SK-N-DZ (cell line): Measurements from ENCODE around the gene INSRR.
A peak's percentile ranks its signal among the peaks of the same experiment; 100 is the strongest.

Source experiments
- DNase-seq: peaks from one replicate; pipeline ENCODE4 v3.0.0-alpha.2; 2015; ENCODE audit warnings: low spot score

Gene INSRR

DNA sequence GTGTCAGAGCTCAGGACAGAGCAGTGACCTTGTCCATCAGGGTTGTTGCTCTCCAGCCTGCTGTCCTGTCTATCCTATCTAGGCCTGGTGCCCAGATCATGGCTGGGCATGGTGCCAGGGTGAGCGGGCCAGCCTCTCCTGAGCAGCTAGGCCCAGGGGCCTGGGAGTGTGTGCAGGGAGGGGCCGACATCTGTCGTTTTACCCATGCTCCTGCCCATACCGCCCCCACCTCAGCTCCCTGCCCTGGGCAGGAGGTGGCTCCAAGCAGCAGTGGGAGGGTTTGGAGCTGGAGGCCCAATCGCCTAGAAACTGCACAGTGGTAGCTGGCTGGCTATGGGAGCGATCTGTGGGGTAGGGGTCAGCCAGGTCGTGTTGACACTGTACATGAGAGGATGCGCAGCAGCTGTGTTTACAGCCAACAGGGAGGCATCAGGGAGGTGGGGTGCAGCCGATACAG lies 6.5 kb downstream of the INSRR start:
- DNase-seq: peak; percentile 70

DNA sequence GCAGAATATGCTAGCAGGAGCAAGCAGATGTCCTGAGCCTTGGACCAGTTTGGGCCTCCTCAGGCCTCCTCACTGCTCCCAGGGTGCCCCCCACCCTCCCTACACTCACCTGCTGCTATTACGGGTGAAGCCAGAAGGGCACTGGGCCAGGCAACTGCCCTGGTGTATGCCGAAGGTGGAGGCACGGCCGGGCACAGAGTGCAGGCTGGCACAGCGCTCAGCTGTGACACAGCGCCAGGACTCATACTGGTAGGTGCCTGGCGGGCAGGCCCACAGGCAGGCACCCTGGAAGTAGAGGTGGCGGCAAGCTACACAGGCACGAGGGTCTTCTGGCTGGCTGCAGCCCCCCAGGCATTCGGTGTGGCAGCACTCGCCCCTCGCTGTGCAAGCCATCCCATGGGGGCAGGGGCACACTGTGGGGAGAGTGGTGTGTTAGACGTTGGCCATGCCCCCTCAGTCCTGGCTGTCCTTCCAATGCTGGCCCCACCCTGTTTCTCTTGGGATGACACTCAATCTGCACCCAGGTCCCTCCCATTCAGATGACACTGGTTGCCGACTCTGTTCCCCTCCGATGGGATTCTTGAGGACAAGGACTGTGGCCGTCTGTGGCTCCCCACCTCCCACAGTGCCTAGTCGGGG lies 7.0 kb downstream of the INSRR start:
- DNase-seq: no peak

DNA sequence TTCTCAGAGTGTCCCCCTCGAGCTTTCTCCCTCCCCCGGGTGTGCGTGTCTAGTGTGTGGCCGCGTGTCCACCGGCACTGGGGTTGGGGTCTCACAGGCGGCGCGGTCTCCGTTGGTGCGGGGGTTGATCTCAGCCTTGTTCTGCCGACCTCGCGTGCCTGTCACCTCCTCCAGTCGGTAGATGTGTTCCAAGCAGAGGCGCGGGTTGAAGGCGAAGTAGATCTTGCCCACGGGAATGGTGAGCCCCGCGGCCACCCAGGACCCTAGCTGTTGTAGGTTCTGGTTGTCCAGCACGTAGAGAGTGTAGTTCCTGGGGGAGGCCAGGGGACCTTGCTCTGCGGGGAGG lies 9.8 kb downstream of the INSRR start:
- DNase-seq: no peak

DNA sequence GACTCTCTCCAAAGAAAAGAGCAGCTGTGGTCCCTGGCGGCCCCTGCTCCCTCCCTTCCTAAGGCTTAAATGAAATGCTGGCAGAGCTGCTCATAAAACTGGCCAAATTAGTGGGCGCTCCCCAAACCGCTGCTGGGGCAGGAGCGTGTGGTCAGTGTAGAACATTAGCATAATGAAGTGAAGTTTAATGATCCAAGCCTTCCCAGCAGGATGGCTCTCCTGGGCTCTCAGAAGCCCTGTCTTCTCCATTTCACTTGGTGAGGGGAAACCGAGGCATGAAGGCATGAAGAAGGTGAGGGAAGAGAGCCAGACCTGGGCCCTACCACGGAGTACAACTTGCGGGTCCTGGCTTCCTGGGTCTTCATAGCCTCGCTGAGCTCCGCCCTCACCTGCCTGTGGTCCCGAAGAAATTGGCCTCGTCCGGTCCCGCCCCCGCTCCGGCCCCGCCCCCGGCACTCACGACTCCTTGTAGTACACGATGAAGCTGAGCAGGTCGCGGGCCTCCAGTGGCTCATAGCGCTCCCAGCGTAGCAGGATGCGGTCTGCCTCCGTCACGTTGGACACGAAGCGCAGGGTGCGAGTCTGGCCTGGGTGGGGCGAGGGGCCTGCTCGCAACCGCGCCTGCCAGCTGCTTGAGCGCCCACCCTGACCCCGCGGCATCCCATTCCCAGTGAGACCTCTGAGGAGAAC lies 10.3 kb downstream of the INSRR start:
- no peak for DNase-seq

DNA sequence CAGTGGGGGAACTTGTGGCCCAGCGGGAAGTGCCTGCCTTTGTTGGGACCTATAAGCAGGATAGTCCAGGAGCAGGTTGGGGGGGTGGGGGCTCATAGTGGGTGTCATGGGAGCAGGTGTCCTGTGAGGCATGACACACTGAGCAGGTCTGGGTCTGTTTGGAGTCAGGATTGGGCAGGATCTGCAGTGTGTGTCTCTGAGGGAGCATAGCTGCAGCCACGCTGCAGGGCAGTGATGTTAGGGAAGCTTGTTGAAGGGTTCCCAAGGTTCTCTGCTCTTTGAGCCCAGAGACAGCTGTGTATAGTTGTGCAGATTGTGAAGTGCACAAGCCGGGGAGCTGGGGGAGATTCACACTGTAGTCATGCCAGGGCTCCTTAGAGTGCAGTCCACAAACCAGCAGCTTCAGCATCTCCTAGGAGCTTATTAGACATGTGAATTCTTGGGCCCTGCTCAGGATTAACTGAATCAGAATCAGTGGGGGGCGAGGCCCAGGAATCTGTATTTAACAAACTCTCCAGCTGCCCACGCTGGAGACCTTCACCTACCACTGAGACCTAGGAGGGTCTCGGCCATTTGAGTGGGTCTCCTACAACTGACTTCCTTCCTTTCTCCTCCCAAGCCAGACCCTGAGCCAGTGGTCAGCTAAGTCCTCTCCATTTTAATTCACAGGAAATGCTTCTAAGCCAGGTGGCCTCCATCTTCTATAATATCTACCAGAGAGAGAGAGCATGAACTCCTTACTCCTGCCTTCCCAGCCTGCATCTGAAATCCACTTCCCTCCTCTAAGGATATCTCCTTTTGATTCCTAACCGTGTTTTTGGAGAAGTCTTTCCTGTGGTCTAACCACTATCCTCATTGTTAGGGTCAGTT lies 11.1 kb downstream of the INSRR start:
- no peak for DNase-seq

DNA sequence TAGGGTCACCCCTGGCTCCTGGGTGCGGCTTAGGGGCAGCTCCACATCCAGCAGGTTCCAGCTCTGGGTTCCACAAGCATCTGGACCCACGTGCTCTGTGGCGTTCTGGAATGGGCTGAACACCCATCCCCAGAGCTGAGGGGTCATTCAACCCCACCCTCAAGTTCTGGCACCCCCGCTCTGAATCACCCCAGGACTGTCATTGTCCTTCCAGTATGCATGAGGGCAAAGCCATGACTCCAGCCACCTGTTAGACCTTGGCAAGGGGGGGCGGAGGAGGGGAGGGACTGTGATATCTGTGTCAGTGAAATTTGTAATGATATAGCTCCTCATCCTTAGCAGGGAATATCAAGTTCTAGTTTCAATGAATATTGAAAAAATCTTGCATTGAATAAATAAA lies 12.3 kb downstream of the INSRR start:
- no peak for DNase-seq

DNA sequence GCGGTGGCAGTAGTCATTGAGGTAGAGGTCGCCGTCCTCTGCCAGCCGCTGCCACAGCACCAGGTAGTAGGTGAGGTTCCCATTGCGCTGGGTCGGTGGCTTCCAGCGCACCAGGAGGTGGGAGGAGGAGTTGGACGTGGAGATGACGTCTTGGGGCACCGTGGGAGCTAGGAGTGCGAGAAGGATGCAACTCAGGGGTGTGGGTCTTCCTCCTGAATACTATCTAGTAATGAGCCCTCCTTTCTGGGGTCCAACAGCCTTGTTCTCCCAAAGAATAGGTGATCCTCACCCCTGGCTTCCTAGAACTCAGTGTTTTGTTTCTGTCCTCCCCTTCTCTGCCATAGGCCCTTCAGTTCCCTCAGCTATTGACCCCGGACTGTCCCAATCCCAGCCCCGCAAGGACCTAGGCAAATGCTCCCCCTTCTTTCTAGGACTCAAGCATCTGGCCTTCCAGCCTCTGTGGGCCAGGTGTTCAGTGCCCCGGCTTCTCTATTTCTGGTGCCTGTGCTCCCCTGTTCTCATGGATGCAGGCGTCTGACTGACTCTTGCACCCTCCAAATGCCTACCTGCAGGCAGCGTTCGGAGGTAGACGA lies 12.9 kb downstream of the INSRR start:
- no peak for DNase-seq

DNA sequence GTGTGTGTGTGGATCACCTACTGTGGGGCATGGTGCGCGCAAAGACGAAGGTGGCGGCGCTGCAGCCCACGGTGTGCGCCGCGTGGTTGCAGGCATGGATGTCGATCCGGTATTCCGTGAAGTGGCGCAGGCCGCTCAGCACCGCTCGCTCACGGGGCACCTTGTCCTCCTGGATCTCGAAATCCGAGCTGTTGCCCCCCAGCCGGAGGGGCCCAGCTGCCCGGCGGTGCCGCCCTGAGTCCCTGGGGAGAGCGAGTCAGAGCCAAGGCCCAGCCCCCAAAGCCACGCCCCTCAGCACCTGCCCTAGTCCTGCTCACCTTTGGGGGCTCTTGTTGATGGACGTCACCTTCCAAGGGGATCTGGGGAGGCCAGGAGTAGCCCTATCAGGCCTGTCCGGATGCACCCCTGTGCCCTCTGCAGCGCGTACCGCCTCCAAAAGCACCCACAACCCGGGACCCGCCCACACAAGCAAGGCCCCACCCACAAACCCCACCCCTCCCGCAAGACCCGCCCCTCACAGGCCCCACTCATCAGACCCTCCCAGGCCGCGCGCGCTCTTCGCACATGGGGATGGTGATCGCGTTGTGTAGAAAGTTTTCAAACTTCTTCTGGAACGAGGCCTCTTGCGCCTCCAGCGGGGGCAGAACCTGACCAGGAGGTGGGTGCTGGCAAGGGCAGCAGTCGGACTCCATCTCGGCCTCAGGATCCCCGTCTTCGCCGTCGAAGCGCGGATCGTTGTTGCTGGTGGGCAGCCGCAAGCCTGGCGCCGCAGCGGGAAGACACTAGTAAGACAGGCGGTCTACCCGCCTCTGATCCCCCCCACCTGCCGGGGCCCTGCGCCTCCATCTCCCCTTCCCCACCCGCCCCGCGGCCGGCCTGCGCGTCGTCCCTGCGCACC lies 13.6 kb downstream of the INSRR start:
- no peak for DNase-seq

DNA sequence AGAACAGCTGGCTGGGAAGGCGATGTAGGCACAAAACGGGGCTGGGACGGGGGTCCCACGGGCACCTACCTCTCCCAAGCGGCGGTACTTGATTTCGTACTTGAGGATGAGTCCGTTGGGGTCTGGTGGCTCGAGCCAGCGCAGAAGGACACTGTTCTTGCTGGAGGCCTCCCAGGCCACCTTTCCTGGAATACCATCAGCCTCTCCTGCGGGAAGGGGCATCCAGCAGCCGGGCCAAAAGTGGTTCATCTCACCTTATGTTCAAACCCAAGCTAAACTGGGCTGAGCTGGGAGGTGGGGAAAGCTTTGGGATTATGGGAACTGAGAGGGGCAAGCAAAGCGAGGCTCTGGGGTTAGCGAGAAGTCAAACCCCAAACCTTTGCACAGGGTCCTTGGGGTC lies 14.3 kb downstream of the INSRR start:
- no peak for DNase-seq

DNA sequence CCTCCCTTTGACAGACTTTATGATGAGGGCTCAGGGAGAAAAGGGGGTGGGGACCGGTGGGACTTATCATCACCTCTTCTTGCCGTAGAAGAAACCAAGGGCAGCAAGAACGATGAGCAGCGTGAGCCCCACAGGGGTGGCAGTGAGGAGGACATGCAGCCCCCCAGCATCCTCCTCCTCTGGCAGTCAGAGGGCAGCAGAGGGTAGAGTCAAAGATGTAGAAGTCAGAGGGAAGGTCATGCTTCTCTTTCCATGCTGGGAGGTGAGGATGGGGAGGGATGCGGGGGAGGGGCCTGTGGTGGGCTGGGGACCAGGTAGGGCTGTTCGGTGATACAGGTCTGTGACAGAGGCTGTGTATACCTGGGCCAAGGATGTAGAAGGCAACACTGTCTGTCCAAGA lies 14.8 kb downstream of the INSRR start:
- DNase-seq: no peak

DNA sequence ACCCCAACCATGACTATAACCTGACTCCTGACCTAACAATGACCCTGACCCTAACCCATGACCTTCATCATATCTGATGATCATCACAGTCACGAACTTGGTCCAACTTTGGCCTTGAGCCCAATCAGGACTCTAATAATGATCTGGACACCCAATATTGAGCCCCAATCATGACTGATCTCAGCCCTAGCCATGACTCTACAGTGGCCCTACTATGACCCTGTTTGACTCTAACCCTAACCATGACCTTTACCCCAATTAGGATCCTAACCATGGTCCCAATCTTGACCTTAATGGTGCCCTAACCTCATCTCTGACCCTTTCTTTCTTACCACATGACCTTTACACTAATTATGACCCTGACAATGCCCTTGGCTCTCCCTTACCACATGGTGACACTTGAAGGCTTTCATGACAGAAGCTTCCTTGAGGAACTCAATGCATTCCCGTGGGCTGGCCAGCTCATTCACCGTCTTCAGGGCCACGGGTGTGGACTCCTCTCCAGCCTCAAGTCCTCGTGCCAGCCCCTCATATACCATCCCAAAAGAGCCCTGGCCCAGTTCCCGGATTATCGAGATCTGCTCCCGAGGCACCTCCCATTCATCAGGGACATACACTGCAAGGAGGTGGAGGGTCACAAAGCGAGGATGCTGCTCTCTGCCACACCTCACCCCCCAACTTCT lies 16.2 kb downstream of the INSRR start:
- DNase-seq: no peak

DNA sequence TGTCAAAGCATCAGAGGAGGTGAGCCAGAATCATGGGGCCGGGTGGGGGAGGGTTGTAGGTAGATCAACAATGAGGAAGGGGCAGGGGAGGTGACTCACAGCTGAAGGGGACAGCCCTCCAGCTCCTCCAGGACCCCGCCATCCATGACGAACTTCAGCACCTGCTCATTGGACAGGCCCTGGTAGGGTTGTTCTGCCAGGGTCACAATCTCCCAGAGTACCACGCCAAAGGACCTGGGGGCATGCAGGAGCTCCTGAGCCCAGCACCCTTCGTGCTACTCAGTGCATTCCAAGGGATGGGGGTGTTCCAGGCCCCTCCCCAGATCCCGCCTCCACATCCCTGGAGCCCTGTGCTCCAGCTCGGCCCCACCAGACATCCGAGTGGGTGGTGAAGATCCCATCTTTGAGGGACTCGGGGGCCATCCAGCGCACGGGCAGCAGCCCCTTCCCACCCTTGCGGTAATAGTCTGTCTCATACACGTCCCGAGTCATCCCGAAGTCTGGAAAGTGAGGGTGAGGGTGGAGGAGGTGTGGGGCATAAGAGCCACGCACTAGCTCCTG lies 17.5 kb downstream of the INSRR start:
- DNase-seq: no peak

DNA sequence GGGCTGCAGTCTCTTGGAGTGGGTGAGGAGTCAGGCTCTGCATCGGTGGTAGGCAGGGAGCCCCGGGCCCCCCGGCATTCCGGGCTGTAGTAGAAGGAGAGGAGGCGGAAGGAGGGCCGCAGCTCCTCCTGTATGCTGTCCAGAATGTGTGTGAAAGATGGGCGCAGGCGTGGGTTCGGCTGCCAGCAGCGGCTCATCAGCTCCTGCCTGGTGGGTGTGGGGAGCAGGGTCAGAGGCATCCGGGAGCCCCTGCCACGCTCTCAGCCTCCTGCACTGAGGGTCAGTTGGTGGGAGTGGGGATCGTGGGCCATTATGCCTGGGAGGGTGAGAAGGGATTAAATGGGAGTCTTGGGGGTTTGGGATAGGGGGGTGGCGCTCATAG lies 18.0 kb downstream of the INSRR start:
- no peak for DNase-seq

DNA sequence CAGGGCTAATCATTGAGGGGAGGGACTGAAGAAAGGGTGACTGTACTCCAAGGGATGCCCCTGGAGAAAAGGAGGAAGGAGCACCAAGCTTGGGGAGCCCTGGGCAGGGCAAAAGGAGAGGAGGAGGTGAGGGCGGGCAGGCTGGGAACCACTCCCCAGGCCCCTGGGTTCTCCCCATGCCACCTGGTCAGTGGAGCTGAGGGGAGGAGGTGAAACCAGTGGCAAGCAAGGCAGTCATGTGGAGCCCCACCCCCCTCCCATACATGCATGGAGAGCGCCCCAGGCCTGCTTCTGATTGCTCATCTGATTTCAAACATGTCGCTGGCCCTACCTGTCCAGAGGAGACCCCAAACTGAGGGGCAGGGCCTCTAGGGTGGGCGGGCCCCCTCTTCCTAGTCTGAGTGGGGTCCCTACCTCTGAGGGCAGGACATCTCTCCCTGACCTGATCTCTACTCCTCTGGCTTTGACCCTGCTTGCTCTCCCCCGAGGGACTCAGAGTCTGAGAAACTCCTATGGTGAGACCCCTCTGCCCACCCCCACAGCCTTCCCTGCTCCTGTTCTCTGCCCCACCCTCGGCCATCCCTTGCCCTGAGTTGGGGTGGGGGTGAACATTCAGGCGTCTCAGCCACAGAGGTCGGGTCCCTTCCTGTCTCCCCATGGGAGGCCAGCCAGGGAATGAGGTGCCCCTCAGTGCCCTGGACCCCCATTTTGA lies 18.6 kb downstream of the INSRR start:
- no peak for DNase-seq

DNA sequence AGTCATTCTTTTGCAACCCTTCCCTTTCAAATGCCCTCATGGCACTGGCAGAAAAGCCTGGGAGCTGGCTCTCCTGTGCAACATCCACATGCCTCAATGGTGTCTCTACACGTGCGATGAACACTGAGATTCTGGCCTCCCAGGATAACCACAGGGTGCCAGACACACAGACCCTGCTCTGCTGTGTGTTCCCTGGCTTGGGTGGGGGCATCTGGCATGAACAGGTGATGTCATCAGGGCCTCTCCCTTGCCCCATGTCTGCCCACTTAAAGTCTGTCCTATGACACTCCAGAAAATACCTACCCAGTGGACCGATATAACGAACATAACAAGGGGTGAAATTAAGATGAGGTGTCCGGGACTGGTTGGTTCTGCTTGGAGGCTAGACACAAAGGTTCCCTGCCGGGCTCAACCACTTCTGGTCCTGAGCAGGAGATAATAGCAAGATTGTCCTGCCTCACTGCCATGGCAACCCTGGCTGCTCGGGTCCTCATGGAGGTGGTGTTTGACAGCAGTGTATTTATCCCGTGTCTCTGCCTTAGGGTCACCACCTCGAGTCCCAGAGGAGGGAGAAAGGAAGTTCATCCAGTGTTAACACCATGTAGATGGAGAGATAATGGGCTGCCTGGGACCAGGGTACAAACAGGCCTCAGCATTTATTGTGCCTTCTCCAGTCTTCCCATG lies 19.3 kb downstream of the INSRR start:
- DNase-seq: peak; percentile 87

DNA sequence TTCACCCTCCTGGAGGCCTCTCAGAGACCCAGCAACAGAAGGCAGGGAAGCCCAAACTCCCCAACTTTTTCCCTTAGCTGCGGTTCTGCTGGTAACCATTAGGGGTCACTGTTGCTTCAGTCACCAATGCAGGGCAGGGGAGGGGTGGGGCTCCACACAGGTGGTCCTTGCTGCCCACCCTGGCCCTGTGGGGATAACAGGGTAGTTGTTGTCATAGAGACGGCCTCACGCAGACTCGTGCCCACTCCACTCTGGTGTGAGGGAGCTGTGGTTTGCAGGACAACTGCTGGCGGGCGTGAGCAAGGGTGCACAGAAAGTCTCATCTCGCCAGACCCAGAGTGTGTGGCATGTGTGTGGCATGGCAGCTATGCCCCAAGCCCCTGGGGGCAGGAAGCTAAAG lies 19.9 kb downstream of the INSRR start:
- peak; percentile 55 for DNase-seq

DNA sequence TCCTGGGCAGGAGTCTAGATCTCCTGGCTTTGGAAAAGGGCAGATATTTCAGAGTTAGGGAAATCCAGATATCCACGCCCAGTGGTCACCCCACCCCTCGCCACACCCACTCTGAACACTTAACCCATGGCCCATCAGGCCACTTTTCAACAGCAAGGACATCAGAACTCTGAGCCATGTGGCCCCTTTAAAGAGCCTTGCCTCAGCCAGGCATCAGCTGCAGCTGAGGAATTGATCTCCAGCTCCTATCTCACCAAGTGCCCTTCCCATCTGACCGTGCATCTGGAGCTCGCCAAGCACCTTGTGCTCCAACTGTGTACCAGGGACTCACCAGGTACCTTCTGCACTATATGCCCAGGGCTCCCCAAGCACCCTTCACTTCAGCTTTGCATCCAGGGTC lies 22.0 kb downstream of the INSRR start:
- DNase-seq: no peak

DNA sequence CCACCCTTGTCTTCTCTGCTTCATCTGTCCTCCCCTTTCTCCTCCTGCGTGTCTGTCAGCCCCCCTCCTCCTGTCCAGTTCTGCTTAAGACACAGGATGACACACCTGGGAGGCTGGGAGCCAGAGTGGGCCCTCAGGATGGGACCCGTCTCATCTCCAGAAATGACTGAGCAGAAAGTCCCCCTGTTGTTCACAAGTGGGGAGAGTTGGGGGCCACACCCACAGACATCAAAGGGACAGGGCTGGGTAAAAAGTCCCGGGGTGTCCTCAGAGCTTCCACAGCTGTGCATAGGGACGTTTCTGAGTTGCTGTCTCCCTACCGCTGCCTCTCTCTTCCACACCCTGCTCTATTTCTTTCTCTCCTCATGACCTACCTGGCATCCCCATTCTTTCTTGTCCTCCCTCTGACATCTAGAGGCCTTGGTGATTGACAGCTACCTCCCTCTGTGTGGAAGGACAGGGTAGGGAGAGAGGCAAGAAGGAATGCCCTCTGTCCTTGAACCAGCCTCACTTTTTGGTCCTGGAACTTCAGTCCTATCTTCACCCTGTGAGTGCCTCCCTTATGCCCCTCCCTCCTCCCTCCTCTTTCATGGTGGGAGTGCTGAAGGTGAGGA lies 22.8 kb downstream of the INSRR start:
- no peak for DNase-seq

DNA sequence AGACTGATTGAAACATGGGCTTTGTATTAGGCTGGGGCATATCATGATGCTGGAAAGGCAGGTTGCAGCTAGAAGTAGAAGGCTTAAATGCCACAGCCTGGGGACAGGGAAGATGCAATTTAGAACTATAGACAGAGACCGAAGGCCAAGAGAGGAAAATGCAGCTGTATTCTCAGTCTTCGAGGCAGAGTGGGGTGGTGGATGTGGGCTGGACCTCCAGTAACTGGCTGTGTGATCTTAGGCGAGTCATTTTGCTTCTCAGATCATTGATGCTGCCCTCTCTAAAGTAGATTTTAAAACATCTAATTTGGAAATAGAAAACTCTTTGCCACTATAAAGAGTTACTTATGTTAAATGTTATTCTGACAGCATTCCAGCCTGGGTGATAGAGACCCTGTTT lies 24.6 kb downstream of the INSRR start:
- no peak for DNase-seq
